AG04450 (cell line): ENCODE results near the gene PSME3. TPM values are rescaled to one million over a fixed set of nuclear protein-coding genes. Genes with fewer than 3 reads are reported as not detected.
"Not testable (repeated sequence)": the region's sequence is repeated elsewhere in the genome, so short reads cannot be mapped to it uniquely, and the experiment has no call there.

Experiments used
- CTCF ChIA-PET: fragments of 300-600, 350-600 bp; formaldehyde crosslinking; extraction: SDS; loops from one replicate; lab custom pipeline; 2022; ENCODE audit warnings: antibody characterized with exemption, inconsistent platforms; lab: Charles Lee
- POLR2A ChIA-PET: fragments of 350-600 bp; formaldehyde crosslinking; extraction: SDS; loops from one replicate; lab custom pipeline; 2021; ENCODE audit warnings: antibody characterized with exemption, inconsistent platforms; lab: Yijun Ruan, JAX
- DNase-seq: peaks from one replicate; pipeline ENCODE4 v3.0.0-alpha.2; 2011; ENCODE audit warnings: low read depth, low spot score
- H3K27ac ChIP-seq: one replicate; pipeline ENCODE4 v1.5.1; 2012; ENCODE audit warnings: low read depth, low read length, control low read depth
- H3K27me3 ChIP-seq: one replicate; pipeline ENCODE4 v1.6.0; 2012; ENCODE audit warnings: low read length; ENCODE audit not compliant: control insufficient read depth, insufficient read depth
- H3K4me3 ChIP-seq: 2 replicates; pipeline ENCODE4 v1.5.1; 2011; ENCODE audit warnings: mild to moderate bottlenecking, low read depth, low read length, control low read depth
- H3K9me3 ChIP-seq: 2 replicates; pipeline ENCODE4 v1.5.1; 2012; ENCODE audit warnings: low read length; ENCODE audit not compliant: control insufficient read depth, insufficient read depth
- CTCF ChIP-seq: IDR thresholded peaks from 2 replicates; pipeline ENCODE4 v1.5.1; 2011; ENCODE audit warnings: low read depth, low read length, control low read depth, inconsistent platforms
- polyA plus RNA-seq: library from polyadenylated mRNA; depleted of rRNA; stranded (reverse); fragments of >200 nt; gene quantifications from 2 replicates; pipeline ENCODE4 v1.2.3, GENCODE V29; 2011

PSME3 gene
- polyA plus RNA-seq, 1 experiment, result 129 TPM

- POLR2A ChIA-PET, result no interaction called here
- H3K27ac ChIP-seq, result no peak overlapping the region
- H3K4me3 ChIP-seq, result no peak overlapping the region
- DNase-seq, result no peak
- no peaks in the 10 kb centered on the region for H3K9me3 ChIP-seq
- peaks cover 32% of the 10 kb centered on the region for H3K27me3 ChIP-seq
- CTCF ChIA-PET, result interaction anchor here (0.7 to 2.9 kb wide), 2 partner anchors 9 to 11 kb away, joined by 3 to 12 read pairs; partner anchors contain the start of gene AOC2
- TF ChIP-seq CTCF, result no peak
Observed at GRCh38 chr17:42853968-42854790, 21.0 kb downstream of the PSME3 start.

GRCh38 chr17:42855048-42855596, 21.9 kb downstream of the PSME3 start:
- no peak for DNase-seq
- ChIA-PET POLR2A (no interaction called here), CTCF (interaction anchor here (0.7 to 2.9 kb wide), 3 partner anchors 10 to 115 kb away, joined by 3 to 12 read pairs (median 8); partner anchors contain the start of gene AOC2)

GRCh38 chr17:42856093-42856492, 22.9 kb downstream of the PSME3 start:
- peaks cover 22% of the 10 kb centered on the region for H3K27me3 ChIP-seq
- H3K27ac ChIP-seq, H3K4me3 ChIP-seq, POLR2A ChIA-PET, H3K9me3 ChIP-seq, DNase-seq: not testable (repeated sequence)
- CTCF ChIA-PET, result interaction anchor here (0.9 kb wide), 1 partner anchor 12 kb away, joined by 3 read pairs; the partner anchor contains the start of gene AOC2

More at GRCh38 chr17:42855048-42855596, 21.9 kb downstream of the PSME3 start:
- Histone ChIP-seq H3K4me3 (no peak overlapping the region), H3K27ac (no peak overlapping the region), H3K27me3 (peaks cover 28% of the 10 kb centered on the region), H3K9me3 (no peaks in the 10 kb centered on the region)
- no peak for TF ChIP-seq CTCF

GRCh38 chr17:42856516-42856915, 23.3 kb downstream of the PSME3 start:
- POLR2A ChIA-PET, H3K9me3 ChIP-seq, H3K27ac ChIP-seq, DNase-seq, H3K4me3 ChIP-seq: not testable (repeated sequence)
- H3K27me3 ChIP-seq, result peaks cover 21% of the 10 kb centered on the region
- CTCF ChIA-PET, result interaction anchor here (0.9 kb wide), 1 partner anchor 13 kb away, joined by 3 read pairs; the partner anchor contains the start of gene AOC2

- peaks cover 21% of the 10 kb centered on the region for H3K27me3 ChIP-seq
- no peak for TF ChIP-seq CTCF
- no peak overlapping the region for H3K4me3 ChIP-seq
- no peaks in the 10 kb centered on the region for H3K9me3 ChIP-seq
- POLR2A ChIA-PET, result no interaction called here
- CTCF ChIA-PET, result no interaction called here
- no peak for DNase-seq
- no peak overlapping the region for H3K27ac ChIP-seq
Observed at GRCh38 chr17:42857389-42857788, 24.2 kb downstream of the PSME3 start.
